ENCODE data around the gene PAXX.

The PAXX gene

GRCh38 chr9:136970361-136970760 is 21.9 kb upstream of the PAXX start:
- no peak for FAIRE-seq

GRCh38 chr9:136971746-136972145 is 20.5 kb upstream of the PAXX start:
- TF ChIP-seq CTCF (IDR thresholded peaks at IDR 0.05; ENCODE audit: insufficient read depth, missing control alignments) = no peak
- DNase-seq (ENCODE audit: insufficient read length, low spot score) (no peak), FAIRE-seq (no peak)

More at GRCh38 chr9:136970361-136970760, 21.9 kb upstream of the PAXX start:
- no peak for DNase-seq (ENCODE audit: insufficient read length, low spot score)
- no peak for TF ChIP-seq CTCF (IDR thresholded peaks at IDR 0.05; ENCODE audit: insufficient read depth, missing control alignments)

- DNase-seq (ENCODE audit: insufficient read length, low spot score) (no peak), FAIRE-seq (no peak)
- TF ChIP-seq CTCF (IDR thresholded peaks at IDR 0.05; ENCODE audit: insufficient read depth, missing control alignments) = no peak
Observed at GRCh38 chr9:136972335-136972734, 19.9 kb upstream of the PAXX start.

- DNase-seq (ENCODE audit: insufficient read length, low spot score) (no peak), FAIRE-seq (no peak)
- no peak for TF ChIP-seq CTCF (IDR thresholded peaks at IDR 0.05; ENCODE audit: insufficient read depth, missing control alignments)
Observed at GRCh38 chr9:136972743-136973142, 19.5 kb upstream of the PAXX start.

GRCh38 chr9:136973618-136974617 is 18.3 kb upstream of the PAXX start:
- FAIRE-seq (no peak), DNase-seq (ENCODE audit: insufficient read length, low spot score) (no peak)
- TF ChIP-seq CTCF (IDR thresholded peaks at IDR 0.05; ENCODE audit: insufficient read depth, missing control alignments) = no peak

GRCh38 chr9:136974817-136975535 is 17.2 kb upstream of the PAXX start:
- DNase-seq (ENCODE audit: insufficient read length, low spot score) (no peak), FAIRE-seq (no peak)
- no peak for TF ChIP-seq CTCF (IDR thresholded peaks at IDR 0.05; ENCODE audit: insufficient read depth, missing control alignments)
